ENCODE measurements around the gene NCBP2L.
A peak's percentile ranks its signal among the peaks of the same experiment; 100 is the strongest.

Gene NCBP2L

DNA sequence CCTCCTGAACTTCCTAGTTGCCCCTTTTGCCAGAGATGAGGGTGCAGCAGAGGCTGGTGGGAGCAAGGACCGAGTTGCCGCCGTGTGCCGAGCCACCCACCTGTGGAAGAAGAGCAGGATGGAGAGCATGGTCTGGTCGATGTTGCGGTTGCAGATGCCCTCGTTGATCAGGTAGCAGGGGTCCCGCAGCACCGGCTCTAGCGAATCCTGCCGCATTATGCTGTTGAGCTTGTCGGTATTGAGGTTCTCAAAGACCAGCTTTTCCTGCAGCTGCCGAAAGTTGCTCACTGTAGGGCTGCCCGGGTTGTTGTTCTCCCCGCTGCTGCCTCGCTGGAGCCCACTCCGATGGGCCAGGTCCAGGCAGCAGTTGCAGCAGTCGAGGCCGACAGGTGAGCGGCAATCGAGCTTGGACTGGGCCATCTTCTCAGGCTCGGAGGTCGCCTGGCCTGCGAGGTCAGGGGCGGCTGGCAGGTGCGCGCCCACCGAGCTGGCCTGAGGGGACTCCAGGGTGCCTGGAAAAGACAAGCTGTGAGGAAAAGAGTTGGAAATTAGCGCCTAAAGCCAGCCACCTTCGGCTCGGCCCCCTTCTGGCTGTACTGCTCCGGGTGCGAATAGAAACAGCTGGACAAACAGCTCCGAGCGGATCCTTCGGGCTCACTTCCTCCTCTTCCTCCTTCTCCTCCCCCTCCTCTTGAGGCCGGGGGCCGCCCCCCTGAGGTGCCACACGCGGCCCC, 2.4 kb upstream of the NCBP2L start:
- DNase-seq (ENCODE audit: low read depth): no peak
- no peak overlapping the region; the same call in 1 of the 2 replicates for H3K4me3 ChIP-seq (ENCODE audit: low read depth, low read length)
- TF ChIP-seq, protein P1, sequence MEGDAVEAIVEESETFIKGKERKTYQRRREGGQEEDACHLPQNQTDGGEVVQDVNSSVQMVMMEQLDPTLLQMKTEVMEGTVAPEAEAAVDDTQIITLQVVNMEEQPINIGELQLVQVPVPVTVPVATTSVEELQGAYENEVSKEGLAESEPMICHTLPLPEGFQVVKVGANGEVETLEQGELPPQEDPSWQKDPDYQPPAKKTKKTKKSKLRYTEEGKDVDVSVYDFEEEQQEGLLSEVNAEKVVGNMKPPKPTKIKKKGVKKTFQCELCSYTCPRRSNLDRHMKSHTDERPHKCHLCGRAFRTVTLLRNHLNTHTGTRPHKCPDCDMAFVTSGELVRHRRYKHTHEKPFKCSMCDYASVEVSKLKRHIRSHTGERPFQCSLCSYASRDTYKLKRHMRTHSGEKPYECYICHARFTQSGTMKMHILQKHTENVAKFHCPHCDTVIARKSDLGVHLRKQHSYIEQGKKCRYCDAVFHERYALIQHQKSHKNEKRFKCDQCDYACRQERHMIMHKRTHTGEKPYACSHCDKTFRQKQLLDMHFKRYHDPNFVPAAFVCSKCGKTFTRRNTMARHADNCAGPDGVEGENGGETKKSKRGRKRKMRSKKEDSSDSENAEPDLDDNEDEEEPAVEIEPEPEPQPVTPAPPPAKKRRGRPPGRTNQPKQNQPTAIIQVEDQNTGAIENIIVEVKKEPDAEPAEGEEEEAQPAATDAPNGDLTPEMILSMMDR (IDR thresholded peaks at IDR 0.05; ENCODE audit: control insufficient read depth, extremely low read depth, insufficient read depth): no peak

DNA sequence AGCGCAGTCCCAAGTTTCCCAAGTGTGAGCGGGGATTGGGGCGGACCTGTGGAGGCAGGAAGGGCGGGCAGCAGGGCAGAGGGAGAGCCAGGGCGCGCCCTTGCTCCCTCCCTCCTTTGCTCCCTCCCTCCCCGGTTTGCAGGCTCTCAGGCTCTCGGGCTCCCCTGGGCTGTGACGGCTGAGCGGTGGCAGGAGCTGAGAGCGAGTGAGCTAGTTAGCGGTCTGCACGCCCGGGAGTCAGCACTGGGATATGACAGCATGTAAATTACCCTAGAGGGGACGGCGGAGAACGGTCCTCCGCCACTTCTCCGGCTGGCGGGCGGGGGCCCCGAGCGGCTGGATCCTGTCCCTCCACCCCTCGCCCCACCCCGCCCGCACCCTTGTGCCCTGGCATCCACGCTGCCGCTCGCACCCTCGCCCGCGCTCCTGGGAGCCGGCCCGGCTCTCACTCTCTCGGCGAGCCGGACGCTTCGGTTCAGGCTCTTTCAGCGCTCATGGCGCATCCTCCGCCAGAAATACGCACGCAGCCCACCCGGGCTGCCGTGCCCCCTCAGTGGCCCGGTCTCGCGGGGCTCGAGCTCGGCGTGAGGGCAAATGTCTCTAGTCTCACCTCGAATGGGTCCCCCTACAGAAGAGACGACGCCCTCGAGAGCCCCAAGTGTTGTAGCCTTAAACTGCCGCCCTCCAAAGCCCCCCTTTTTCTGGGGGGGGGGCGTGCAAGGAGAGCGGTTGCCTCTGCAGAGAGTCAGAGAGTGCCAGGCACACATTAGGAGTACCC, 1.6 kb upstream of the NCBP2L start, which contains the start of gene TSC22D3:
TSS of gene TSC22D3 (minus strand) at position 54 of the 778 bp plus-strand sequence. CDS start 368 bp downstream, outside the sequence.
- TF ChIP-seq, protein P1 (IDR thresholded peaks at IDR 0.05; ENCODE audit: control insufficient read depth, extremely low read depth, insufficient read depth): 0 out of 2 replicates have a peak, but pooled peaks have one; percentile 14
- peak; percentile 21 for DNase-seq (ENCODE audit: low read depth)
- H3K4me3 ChIP-seq (ENCODE audit: low read depth, low read length): peak within 1 kb of the TSS; percentile 26; the same call in 1 of the 2 replicates

DNA sequence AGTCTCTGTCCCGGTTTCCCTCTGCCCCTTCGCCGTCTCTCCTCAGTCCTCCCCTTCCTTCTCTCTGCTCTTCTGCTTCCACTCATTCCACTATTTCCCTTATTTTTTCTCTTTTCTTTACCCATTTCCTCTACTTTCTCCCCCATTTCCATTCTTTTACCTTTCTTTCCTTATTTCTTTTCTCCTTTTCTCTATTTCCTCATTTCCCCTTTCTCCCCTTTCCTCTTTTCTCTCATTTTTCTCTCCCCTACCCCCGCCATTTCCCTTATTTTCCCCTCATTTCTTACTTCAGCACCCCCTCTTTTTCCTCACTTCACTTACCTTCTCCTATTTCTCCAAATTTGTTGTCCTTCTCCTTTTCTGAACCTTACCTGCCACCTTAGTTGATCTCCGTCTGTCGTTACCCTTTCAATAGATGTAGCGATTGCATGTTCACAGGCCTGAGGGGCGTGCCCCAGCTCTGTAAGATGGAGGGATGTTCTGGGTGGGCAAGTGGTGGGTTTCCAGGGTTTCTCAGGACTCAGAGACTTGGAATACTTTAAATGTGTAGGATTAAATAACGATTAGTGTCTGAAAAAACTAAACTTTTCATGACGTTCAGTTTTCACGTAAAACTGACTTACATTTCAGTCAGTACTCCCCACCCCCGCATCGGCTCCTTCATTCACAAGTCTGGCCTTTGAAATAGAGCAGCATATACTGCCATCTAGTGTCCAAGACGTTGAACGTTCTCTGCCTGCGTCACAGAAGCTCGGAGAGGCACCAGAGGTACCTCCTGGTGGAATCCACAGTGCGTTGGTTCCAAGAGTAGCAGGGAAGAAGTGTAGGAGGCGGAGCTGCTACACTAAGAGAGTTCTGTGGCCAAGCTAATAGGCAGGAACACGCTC, 641 bp upstream of the NCBP2L start:
- no peak overlapping the region for H3K4me3 ChIP-seq (ENCODE audit: low read depth, low read length)
- DNase-seq (ENCODE audit: low read depth): peak; percentile 80
- TF ChIP-seq, protein P1 (IDR thresholded peaks at IDR 0.05; ENCODE audit: control insufficient read depth, extremely low read depth, insufficient read depth): peak; percentile 71

DNA sequence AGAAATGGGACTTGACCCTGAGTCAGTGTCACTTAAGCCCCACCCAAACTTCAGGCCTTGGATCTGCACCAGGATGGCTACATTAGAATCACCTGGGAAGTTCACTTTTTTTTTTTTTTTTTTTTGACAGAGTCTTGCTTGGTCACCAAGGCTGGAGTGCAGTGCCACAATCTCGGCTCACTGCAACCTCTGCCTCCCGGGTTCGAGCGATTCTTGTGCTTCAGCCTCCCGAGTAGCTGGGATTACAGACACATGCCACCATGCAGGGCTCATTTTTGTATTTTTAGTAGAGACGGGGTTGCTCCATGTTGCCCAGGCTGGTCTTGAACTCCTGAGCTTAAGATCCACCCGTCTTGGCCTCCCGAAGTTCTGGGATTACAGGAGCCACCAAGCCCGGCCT, 3.0 kb downstream of the NCBP2L start:
- no peak overlapping the region for H3K4me3 ChIP-seq (ENCODE audit: low read depth, low read length)
- no peak for DNase-seq (ENCODE audit: low read depth)
- TF ChIP-seq, protein P1 (IDR thresholded peaks at IDR 0.05; ENCODE audit: control insufficient read depth, extremely low read depth, insufficient read depth): no peak

DNA sequence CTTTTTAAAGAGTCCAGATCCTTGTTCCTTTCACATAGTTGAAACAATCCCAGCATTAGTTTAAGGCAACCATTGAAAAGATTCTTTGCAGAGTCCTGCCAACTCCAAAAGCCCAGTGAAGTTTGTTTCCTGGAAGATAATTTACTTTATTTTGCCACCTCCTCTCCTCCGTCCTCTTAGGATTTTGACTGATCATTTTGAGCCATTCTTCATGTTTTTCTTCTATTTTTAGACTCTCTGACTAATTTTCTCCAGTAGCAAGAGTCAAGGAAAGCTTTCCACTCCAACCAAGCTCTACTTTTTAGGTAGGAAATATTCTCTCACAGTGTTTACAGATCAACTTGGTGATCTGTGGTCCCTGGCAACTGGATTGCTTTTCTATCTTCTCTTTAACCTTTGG, 10.3 kb downstream of the NCBP2L start:
- TF ChIP-seq, protein P1 (IDR thresholded peaks at IDR 0.05; ENCODE audit: control insufficient read depth, extremely low read depth, insufficient read depth): no peak

DNA sequence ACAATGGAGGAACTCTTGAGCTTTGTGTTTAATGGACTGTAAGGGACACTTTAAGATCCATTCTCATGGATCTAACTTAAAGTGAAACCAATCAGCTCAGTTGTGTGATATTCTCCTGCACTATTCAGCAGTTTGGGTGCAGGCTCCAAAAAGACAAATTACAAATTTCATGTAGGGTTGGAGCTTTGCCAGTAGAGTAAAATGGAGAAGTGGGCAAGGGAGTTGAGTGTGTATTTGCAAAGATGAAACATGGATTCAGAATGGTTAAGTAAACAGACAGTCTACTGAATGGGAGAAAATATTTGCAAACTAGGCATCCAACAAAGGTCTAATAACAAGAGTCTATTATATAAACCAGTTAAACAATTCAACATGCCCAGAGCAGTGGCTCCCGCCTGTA, 26.9 kb downstream of the NCBP2L start:
- DNase-seq (ENCODE audit: low read depth): no peak
- no peak overlapping the region for H3K4me3 ChIP-seq (ENCODE audit: low read depth, low read length)
- TF ChIP-seq, protein P1 (IDR thresholded peaks at IDR 0.05; ENCODE audit: control insufficient read depth, extremely low read depth, insufficient read depth): no peak

More for the DNA sequence above, 10.3 kb downstream of the NCBP2L start:
- DNase-seq (ENCODE audit: low read depth): no peak
- H3K4me3 ChIP-seq (ENCODE audit: low read depth, low read length): no peak overlapping the region
